ENCODE results near the gene TTC39A. TPM values are rescaled to one million over a fixed set of nuclear protein-coding genes. Genes with fewer than 3 reads are reported as not detected.

TTC39A gene
- total RNA-seq, 1 donor from 2014 or later, result 2.1 TPM

DNA sequence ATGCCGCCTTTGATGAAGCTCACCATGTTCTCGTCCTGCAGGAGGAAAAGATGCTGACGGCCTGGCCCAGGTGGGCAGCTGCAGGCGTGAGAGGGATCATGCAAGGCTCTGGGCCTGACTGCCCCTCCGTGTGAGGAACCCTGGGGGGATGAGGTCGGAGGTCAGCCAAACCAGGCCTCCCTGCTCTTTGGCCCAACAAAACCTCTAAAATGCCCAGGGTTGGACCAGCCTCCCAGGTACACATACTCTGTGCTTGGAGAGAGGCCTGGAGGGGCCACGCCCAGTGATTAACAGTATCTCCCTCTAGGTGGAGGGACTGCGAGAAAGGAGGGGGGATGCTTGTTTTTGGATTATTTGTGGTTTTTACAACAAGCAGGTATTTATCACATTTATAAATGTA, 21.1 kb downstream of the TTC39A start:
- no peaks in the 10 kb centered on the region for H3K27me3 ChIP-seq (ENCODE audit: control insufficient read depth in 3 of 3, insufficient read depth in 3 of 3, low read length in 3 of 3)
- no peaks in the 10 kb centered on the region for H3K36me3 ChIP-seq (ENCODE audit: control insufficient read depth in 3 of 3, insufficient read depth in 3 of 3, low read length in 3 of 3)
- H3K9me3 ChIP-seq (ENCODE audit: control insufficient read depth in 3 of 3, low read length in 3 of 3), result no peaks in the 10 kb centered on the region
- no peak overlapping the region for H3K9ac ChIP-seq (ENCODE audit: low read depth in 1 of 3, low read length in 3 of 3)
- peaks cover 0 to 5% (median 0%) of the 10 kb centered on the region in 3 donors for H3K4me1 ChIP-seq (ENCODE audit: control insufficient read depth in 3 of 3, insufficient read depth in 3 of 3, low read length in 3 of 3)
- no peak overlapping the region for H3K4me3 ChIP-seq (ENCODE audit: low read length in 3 of 3)
- no peak overlapping the region for H3K27ac ChIP-seq (ENCODE audit: low read depth, low read length)

DNA sequence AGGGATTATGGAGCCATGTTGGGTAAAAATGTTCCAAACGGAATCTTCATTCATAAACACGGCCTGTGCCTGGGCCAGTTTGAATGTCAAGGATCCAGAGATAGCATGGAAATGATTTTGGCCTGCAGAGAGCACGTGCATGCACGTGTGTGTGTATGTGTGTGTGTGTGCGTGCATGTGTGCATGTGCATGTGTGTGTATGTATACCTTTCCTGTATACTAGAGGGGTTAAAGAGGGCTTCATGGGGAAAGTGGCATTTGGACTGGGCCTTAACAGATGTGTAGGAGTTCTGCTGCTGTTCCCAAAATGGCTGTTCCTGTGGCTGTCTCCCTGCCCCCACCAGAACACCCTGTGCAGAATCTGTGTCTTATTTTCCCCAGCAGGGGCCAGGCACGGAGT, 21.7 kb downstream of the TTC39A start:
- H3K27ac ChIP-seq (ENCODE audit: low read depth, low read length), result no peak overlapping the region
- no peaks in the 10 kb centered on the region for H3K27me3 ChIP-seq (ENCODE audit: control insufficient read depth in 3 of 3, insufficient read depth in 3 of 3, low read length in 3 of 3)
- H3K9ac ChIP-seq (ENCODE audit: low read depth in 1 of 3, low read length in 3 of 3), result no peak overlapping the region
- no peak overlapping the region for H3K4me3 ChIP-seq (ENCODE audit: low read length in 3 of 3)
- no peaks in the 10 kb centered on the region for H3K4me1 ChIP-seq (ENCODE audit: control insufficient read depth in 3 of 3, insufficient read depth in 3 of 3, low read length in 3 of 3)
- no peaks in the 10 kb centered on the region for H3K36me3 ChIP-seq (ENCODE audit: control insufficient read depth in 3 of 3, insufficient read depth in 3 of 3, low read length in 3 of 3)
- no peaks in the 10 kb centered on the region for H3K9me3 ChIP-seq (ENCODE audit: control insufficient read depth in 3 of 3, low read length in 3 of 3)

- Histone ChIP-seq H3K27me3 (ENCODE audit: control insufficient read depth in 3 of 3, insufficient read depth in 3 of 3, low read length in 3 of 3) (no peaks in the 10 kb centered on the region), H3K36me3 (ENCODE audit: control insufficient read depth in 3 of 3, insufficient read depth in 3 of 3, low read length in 3 of 3) (no peaks in the 10 kb centered on the region), H3K4me3 (ENCODE audit: low read length in 3 of 3) (no peak overlapping the region), H3K9ac (ENCODE audit: low read depth in 1 of 3, low read length in 3 of 3) (no peak overlapping the region), H3K27ac (ENCODE audit: low read depth, low read length) (no peak overlapping the region), H3K9me3 (ENCODE audit: control insufficient read depth in 3 of 3, low read length in 3 of 3) (no peaks in the 10 kb centered on the region), H3K4me1 (ENCODE audit: control insufficient read depth in 3 of 3, insufficient read depth in 3 of 3, low read length in 3 of 3) (no peaks in the 10 kb centered on the region)
Measured at GRCh38 chr1:51306950-51307349, 23.4 kb downstream of the TTC39A start.

GRCh38 chr1:51305371-51305823, 25.0 kb downstream of the TTC39A start:
- no peaks in the 10 kb centered on the region for H3K9me3 ChIP-seq (ENCODE audit: control insufficient read depth in 3 of 3, low read length in 3 of 3)
- H3K9ac ChIP-seq (ENCODE audit: low read depth in 1 of 3, low read length in 3 of 3), result no peak overlapping the region
- no peaks in the 10 kb centered on the region for H3K4me1 ChIP-seq (ENCODE audit: control insufficient read depth in 3 of 3, insufficient read depth in 3 of 3, low read length in 3 of 3)
- no peak overlapping the region for H3K27ac ChIP-seq (ENCODE audit: low read depth, low read length)
- H3K4me3 ChIP-seq (ENCODE audit: low read length in 3 of 3), result no peak overlapping the region
- no peaks in the 10 kb centered on the region for H3K36me3 ChIP-seq (ENCODE audit: control insufficient read depth in 3 of 3, insufficient read depth in 3 of 3, low read length in 3 of 3)
- H3K27me3 ChIP-seq (ENCODE audit: control insufficient read depth in 3 of 3, insufficient read depth in 3 of 3, low read length in 3 of 3), result no peaks in the 10 kb centered on the region

DNA sequence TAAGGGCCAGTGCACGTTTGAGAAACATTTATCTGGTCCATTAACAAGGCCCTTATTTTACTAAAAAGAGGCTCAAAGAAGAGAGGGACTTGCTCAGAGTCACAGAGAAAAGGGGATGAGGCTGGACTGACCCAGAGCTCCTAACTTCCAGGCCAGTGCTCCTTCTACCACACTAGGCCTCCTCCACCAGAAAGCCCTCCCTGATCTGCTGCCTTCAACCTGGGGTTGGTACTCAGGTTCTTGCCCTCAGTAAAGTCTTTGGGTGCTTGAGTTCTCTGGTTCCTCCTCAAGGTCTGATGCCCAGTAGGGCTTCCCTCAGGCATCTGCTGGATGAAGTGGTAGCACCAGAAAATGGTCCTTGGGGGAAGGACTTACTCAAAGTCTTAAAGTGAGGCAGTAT, 26.0 kb downstream of the TTC39A start:
- Histone ChIP-seq H3K4me3 (ENCODE audit: low read length in 3 of 3) (no peak overlapping the region), H3K27ac (ENCODE audit: low read depth, low read length) (no peak overlapping the region), H3K9ac (ENCODE audit: low read depth in 1 of 3, low read length in 3 of 3) (no peak overlapping the region), H3K4me1 (ENCODE audit: control insufficient read depth in 3 of 3, insufficient read depth in 3 of 3, low read length in 3 of 3) (no peaks in the 10 kb centered on the region), H3K9me3 (ENCODE audit: control insufficient read depth in 3 of 3, low read length in 3 of 3) (no peaks in the 10 kb centered on the region), H3K27me3 (ENCODE audit: control insufficient read depth in 3 of 3, insufficient read depth in 3 of 3, low read length in 3 of 3) (no peaks in the 10 kb centered on the region), H3K36me3 (ENCODE audit: control insufficient read depth in 3 of 3, insufficient read depth in 3 of 3, low read length in 3 of 3) (no peaks in the 10 kb centered on the region)

DNA sequence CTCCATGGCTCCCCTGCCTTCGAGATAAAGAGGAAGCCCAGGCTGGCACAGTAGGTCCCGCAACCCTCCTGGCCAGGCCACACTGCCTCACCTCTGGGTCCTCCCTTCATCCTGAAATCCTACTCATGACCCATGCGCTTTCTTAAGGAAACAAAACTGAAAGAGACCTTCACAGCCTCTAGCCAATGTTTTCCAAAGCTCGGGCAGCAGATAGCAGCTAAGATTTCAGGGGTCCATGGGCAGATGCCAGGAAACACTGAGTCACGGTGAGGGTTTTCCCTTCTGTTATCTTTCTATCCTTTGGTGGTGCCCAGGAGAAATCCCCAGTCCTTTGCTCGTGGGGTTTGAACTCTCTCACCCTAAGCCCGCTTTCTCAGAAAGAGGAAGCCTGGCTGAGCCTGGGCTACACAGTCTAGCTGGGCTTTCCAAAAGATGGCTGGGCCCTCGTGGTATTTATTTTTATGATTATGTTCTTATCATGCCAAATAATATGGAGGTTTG, 26.6 kb downstream of the TTC39A start:
- H3K4me1 ChIP-seq (ENCODE audit: control insufficient read depth in 3 of 3, insufficient read depth in 3 of 3, low read length in 3 of 3), result no peaks in the 10 kb centered on the region
- no peak overlapping the region for H3K27ac ChIP-seq (ENCODE audit: low read depth, low read length)
- no peaks in the 10 kb centered on the region for H3K9me3 ChIP-seq (ENCODE audit: control insufficient read depth in 3 of 3, low read length in 3 of 3)
- no peak overlapping the region for H3K4me3 ChIP-seq (ENCODE audit: low read length in 3 of 3)
- H3K9ac ChIP-seq (ENCODE audit: low read depth in 1 of 3, low read length in 3 of 3), result no peak overlapping the region
- H3K36me3 ChIP-seq (ENCODE audit: control insufficient read depth in 3 of 3, insufficient read depth in 3 of 3, low read length in 3 of 3), result no peaks in the 10 kb centered on the region
- H3K27me3 ChIP-seq (ENCODE audit: control insufficient read depth in 3 of 3, insufficient read depth in 3 of 3, low read length in 3 of 3), result no peaks in the 10 kb centered on the region

DNA sequence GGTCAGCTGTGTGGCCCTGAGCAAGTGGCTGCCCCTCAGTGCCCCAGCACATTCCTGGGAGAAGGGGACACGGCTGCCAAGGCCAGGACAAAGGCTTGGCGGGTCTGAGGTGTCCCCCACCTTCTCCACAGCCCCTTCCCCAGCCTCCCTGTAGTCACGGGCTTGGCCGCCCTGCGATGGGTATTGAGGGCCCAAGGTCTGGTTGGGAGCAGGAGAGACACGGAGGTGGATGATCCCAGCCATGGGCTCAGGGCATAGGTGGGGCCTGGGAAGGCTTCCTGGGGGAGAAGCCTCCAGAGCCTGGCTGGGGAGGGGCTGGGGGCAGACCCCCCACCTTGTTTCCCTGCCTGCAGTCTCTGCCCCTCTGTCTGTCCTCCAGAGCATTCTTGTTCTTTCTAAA, 27.0 kb downstream of the TTC39A start:
- H3K27ac ChIP-seq (ENCODE audit: low read depth, low read length), result no peak overlapping the region
- no peak overlapping the region for H3K9ac ChIP-seq (ENCODE audit: low read depth in 1 of 3, low read length in 3 of 3)

DNA sequence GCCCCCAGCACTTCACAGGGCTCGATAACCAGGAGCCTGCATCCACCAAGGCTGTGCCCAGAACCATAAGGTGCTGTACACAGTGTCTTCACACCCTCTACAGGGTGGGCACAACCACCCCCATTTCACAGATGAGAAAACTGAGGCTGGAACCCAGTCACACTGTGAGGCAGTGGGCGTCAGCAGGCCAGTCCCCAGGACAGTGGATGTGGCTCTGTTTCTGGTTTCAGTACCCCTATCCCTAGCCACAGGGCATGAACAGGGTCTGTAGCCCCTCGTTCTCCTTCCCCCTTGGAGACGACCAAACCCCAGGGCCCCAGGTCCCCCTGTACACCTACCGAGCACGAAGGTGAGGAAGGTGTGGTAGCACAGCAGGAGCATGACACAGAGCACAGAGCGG, 27.6 kb downstream of the TTC39A start:
- Histone ChIP-seq H3K9me3 (ENCODE audit: control insufficient read depth in 3 of 3, low read length in 3 of 3) (no peaks in the 10 kb centered on the region), H3K27ac (ENCODE audit: low read depth, low read length) (no peak overlapping the region), H3K36me3 (ENCODE audit: control insufficient read depth in 3 of 3, insufficient read depth in 3 of 3, low read length in 3 of 3) (no peaks in the 10 kb centered on the region), H3K27me3 (ENCODE audit: control insufficient read depth in 3 of 3, insufficient read depth in 3 of 3, low read length in 3 of 3) (no peaks in the 10 kb centered on the region), H3K4me1 (ENCODE audit: control insufficient read depth in 3 of 3, insufficient read depth in 3 of 3, low read length in 3 of 3) (peaks cover 0 to 3% (median 0%) of the 10 kb centered on the region in 3 donors), H3K4me3 (ENCODE audit: low read length in 3 of 3) (no peak overlapping the region), H3K9ac (ENCODE audit: low read depth in 1 of 3, low read length in 3 of 3) (no peak overlapping the region)

More for the DNA sequence above, 27.0 kb downstream of the TTC39A start:
- Histone ChIP-seq H3K9me3 (ENCODE audit: control insufficient read depth in 3 of 3, low read length in 3 of 3) (no peaks in the 10 kb centered on the region), H3K4me3 (ENCODE audit: low read length in 3 of 3) (no peak overlapping the region), H3K27me3 (ENCODE audit: control insufficient read depth in 3 of 3, insufficient read depth in 3 of 3, low read length in 3 of 3) (no peaks in the 10 kb centered on the region), H3K36me3 (ENCODE audit: control insufficient read depth in 3 of 3, insufficient read depth in 3 of 3, low read length in 3 of 3) (no peaks in the 10 kb centered on the region), H3K4me1 (ENCODE audit: control insufficient read depth in 3 of 3, insufficient read depth in 3 of 3, low read length in 3 of 3) (no peaks in the 10 kb centered on the region)

GRCh38 chr1:51302270-51302669, 28.1 kb downstream of the TTC39A start:
- Histone ChIP-seq H3K4me1 (ENCODE audit: control insufficient read depth in 3 of 3, insufficient read depth in 3 of 3, low read length in 3 of 3) (peaks cover 0 to 7% (median 3%) of the 10 kb centered on the region in 3 donors), H3K27me3 (ENCODE audit: control insufficient read depth in 3 of 3, insufficient read depth in 3 of 3, low read length in 3 of 3) (no peaks in the 10 kb centered on the region), H3K9ac (ENCODE audit: low read depth in 1 of 3, low read length in 3 of 3) (no peak overlapping the region), H3K27ac (ENCODE audit: low read depth, low read length) (no peak overlapping the region), H3K9me3 (ENCODE audit: control insufficient read depth in 3 of 3, low read length in 3 of 3) (no peaks in the 10 kb centered on the region), H3K4me3 (ENCODE audit: low read length in 3 of 3) (no peak overlapping the region), H3K36me3 (ENCODE audit: control insufficient read depth in 3 of 3, insufficient read depth in 3 of 3, low read length in 3 of 3) (no peaks in the 10 kb centered on the region)

- no peaks in the 10 kb centered on the region for H3K36me3 ChIP-seq (ENCODE audit: control insufficient read depth in 3 of 3, insufficient read depth in 3 of 3, low read length in 3 of 3)
- no peak overlapping the region for H3K9ac ChIP-seq (ENCODE audit: low read depth in 1 of 3, low read length in 3 of 3)
- H3K4me1 ChIP-seq (ENCODE audit: control insufficient read depth in 3 of 3, insufficient read depth in 3 of 3, low read length in 3 of 3), result peaks cover under 1 to 11% (median 5%) of the 10 kb centered on the region in 3 donors
- no peaks in the 10 kb centered on the region for H3K27me3 ChIP-seq (ENCODE audit: control insufficient read depth in 3 of 3, insufficient read depth in 3 of 3, low read length in 3 of 3)
- H3K9me3 ChIP-seq (ENCODE audit: control insufficient read depth in 3 of 3, low read length in 3 of 3), result no peaks in the 10 kb centered on the region
- no peak overlapping the region for H3K27ac ChIP-seq (ENCODE audit: low read depth, low read length)
- H3K4me3 ChIP-seq (ENCODE audit: low read length in 3 of 3), result no peak overlapping the region
Measured at GRCh38 chr1:51301844-51302162, 28.6 kb downstream of the TTC39A start.
